HG03521 (cell line): ENCODE measurements around the gene COL24A1.
A peak's percentile ranks its signal among the peaks of the same experiment; 100 is the strongest.
"Not testable (repeated sequence)": the region's sequence is repeated elsewhere in the genome, so short reads cannot be mapped to it uniquely, and the experiment has no call there.

Source experiments
- ATAC-seq: cut with Tn5 transposase; IDR thresholded peaks from one replicate; pipeline ENCODE4 v1.9.1; 2021; ENCODE audit warnings: mild to moderate bottlenecking, moderate library complexity; ENCODE audit not compliant: unreplicated experiment

The COL24A1 gene

DNA sequence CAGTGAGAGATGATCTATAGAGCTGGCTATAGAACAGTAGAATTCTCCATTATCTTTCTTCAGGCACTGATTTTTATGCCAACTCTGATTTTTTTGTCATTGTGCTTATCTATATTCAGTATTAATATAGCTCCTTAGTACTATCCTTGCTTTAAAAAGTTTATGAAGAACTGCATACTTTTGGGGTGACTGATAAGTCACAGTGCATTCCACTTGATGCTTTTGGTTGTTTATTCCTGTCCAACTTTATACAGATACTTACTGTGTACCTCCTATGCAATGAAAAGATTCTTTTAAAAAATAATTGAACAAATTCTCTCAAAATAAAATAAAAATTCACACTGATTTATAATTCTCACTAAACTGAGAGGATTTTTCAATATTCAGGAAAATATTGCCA lies 71.6 kb downstream of the COL24A1 start:
- no peak for ATAC-seq

DNA sequence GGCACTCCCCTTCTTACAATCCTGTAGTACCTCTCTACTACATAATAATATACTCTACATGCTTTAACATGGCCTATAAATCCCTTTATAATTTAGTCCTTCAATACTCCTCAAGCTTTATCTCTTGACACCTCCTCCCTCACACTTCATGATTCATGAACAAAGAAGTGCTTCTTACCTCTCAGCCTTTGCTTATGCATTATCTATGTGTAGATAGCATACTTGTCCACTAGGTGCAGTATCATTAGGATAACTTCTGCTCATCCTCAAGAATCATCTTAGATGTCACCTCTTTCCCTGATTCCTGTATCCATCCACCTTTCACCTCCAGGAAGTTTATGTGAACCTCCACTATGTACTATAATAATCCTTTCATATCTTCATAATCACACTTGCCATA lies 74.4 kb downstream of the COL24A1 start:
- ATAC-seq: peak; percentile 49

DNA sequence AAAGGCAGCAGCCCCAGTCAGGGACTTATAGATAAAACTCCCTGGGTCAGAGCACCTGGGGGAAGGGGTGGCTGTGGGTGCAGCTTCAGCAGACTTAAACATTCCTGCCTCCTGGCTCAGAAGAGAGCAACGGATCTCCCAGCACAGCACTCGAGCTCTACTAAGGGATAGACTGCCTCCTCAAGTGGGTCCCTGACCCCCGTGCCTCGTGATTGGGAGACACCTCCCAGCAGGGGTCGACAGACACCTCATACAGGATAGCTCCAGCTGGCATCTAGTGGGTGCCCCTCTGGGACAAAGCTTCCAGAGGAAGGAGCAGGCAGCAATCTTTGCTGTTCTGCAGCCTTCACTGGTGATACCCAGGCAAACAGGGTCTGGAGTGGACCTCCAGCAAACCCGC lies 84.1 kb downstream of the COL24A1 start:
- ATAC-seq: not testable (repeated sequence)

DNA sequence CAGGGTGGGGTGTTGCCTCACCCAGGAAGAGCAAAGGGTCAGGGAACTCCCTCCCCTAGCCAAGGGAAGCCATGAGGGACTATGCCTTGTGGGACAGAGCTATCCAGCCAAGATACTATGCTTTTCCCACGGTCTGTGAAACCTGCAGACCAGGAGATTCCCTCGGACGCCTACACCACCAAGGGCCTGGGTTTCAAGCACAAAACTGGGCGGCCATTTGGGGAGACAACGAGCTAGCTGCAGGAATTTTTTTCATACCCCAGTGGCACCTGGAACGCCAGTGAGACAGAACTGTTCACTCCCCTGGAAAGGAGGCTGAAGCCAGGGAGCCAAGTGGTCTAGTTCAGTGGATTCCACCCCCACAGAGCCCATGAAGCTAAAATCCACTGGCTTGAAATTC lies 84.7 kb downstream of the COL24A1 start:
- not testable (repeated sequence) for ATAC-seq

DNA sequence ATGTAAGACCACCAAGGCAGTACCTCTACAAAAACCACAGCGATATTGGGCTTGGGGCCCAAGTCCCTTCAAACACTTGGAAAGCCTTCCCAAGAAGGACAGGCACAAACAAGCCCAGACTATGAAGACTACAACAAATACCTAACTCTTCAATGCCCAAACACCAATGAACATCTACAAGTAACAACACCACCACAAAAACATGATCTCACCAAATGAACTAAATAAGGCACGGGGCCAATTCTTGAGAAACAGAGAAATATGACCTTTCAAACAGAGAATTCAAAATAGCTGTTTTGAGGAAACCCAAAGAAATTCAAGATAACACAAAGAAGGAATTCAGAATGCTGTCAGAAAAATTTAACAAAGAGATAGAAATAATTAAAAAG lies 86.8 kb downstream of the COL24A1 start:
- no peak for ATAC-seq

DNA sequence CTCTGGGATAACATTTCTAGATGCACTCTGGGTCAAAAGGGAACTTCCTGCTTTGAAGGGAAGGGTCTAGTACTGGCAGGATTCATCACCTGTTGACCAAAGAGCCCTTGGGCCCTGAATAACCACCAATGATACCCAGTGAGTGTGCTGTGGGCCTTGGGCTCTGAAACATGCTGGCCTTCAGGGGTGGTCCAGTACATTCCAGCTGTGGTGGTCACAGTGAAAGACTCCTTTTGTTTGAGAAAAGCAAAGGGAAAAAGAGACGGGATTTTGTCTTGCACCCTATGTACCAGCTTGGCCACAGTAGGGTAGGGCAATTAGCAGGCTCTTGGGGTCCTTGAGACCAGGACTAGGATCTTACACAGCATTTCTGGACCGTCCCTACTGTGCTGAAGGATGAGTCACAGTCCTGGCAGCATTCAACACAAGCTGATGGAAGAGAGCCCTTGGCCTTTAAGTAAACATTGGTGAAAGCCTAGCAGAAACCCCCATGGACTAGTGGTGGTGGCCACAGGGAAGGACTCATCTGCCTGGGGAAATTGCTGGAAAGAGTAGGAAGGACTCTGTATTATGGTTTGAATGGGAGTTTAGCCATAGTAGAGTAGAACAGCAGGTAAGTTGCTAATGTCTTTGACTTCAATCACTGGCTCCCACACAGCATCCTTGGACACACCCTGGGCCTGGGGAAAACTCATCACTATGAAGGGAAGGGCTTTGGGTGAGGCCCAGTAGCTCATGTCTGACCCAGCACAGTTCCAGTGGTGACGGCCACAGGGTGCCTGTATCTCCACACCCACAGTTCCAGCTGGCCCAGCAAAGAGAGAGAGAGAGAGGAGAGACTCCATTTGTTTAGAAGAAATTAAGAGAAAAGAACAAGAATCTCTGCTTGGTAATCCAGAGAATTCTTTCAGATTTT lies 87.5 kb downstream of the COL24A1 start:
- no peak for ATAC-seq

DNA sequence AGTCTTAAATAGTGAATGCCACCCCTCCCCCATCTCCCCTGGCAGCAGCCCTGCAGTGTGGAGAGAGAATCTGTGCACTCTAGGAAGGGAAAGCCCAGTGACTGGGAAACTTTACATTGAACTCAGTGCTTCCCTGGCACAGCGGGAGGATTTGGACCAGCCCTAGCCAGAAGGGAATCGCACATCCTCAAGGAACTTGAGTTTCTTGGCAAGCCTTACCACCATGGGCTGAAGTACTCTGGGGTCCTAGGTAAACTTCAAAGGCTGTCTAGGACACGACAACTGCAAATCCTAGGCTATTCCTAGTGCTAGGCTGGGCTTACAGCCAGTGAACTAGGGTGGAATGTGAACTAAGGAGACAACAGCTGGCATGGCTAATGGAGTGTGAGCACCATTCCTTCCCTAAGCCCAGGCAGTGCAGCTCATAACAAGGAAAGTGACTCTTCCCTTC lies 88.3 kb downstream of the COL24A1 start:
- no peak for ATAC-seq

DNA sequence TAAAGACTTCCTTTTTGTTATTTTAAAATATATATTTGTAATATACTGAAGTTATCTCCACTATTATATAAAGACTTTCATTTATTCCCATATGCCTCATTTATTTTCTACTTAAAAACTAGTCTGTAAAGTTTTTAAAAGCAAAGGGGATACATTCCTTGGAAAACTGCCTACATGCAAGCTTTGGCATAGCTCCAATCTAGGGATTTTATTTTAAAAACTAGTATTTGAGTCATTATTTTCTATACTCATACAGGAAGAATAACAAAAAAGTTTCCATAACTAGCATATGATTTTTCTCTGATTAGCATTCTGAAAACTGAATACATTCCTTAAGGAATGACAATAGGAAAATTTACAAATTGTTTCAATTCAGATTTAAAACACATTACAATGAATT lies 88.9 kb downstream of the COL24A1 start:
- ATAC-seq: no peak

DNA sequence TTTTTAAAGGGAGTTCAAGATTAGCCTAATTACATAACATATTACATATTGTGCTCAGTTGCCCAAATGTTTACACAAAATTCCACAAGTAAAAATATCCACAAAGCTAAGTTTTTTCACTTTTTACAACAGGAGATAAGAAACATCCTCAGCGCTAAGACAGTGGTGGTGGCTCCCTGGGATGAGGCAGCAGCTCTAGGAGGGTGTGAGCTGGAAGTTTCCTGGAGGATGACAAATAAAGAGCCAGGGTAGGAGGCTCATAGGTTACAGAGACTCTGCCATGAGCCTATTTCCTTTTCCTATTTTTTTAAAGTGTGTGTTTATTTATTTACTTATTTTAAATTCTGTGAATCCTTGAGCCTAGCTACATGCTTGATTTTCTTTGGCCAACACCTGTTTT lies 91.7 kb downstream of the COL24A1 start:
- ATAC-seq: no peak

DNA sequence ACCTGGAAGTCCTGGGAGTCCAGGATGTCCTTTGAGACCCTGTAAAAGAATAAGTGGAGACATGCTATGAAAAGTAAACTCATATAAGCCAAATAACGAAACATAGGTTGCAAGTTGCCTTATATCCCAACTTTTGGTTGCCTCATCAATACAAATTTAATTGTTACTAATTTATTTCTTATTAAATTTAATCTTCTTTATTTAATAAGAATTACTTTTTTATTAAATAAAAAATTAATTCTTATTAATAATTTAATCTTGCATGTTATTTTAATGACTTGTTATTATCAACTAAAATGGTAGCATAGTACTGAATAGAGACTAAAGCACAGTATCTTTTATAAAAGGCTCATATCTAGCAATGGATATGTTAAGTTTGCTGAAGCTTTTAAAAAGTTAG lies 92.9 kb downstream of the COL24A1 start:
- no peak for ATAC-seq

DNA sequence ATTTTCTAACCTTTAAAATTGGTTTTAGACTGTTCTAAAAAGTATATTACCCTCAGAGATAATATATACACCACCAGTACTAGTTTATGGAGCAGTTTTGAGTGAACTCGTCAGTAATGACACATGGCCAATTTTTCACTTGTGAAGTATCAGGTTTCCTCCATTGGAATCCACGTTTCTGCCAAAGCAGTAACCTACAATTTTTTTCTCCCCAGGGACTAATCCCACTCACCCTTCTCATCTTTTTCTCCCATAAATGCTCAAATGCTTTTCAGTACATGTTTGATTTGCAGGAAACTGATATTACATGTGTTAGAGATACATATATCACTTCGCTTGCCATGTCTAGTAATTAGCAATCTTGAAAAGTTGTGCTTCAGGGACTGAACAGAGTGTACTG lies 94.1 kb downstream of the COL24A1 start:
- ATAC-seq: no peak

DNA sequence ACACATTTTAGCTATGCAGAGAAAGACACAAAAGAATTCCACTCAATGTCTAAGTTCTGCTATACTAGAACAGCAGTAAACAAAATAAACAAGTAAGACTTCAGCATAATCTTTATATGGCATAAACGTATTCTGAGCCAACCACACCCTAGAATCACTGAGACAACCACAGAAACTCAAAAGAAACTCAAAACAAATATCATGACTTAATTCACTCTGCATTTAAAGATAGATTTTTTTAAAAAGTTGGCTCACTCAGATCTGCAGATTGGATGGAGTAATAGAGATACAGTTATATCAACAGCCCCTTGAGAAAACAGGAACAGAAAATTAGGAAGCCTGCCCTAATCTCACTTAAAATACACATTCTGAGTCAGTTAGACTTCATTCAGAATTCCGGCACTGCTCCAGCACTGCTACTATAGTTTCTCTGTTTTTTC lies 95.0 kb downstream of the COL24A1 start:
- no peak for ATAC-seq

DNA sequence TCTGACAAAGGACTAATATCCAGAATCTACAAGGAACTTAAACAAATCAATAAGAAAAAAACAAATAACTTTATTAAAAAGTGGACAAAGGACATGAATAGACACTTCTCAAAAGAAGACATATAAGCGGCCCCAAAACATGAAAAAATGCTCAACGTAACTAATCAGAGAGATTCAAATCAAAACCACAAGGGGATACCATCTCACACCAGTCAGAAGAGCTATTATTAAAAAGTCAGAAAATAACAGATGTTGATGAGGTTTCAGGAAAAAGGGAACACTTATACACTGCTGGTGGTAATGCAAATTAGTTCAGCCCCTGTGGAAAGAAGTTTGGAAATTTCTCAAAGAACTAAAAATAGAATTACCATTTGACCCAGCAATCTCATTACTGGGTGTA lies 102.2 kb downstream of the COL24A1 start:
- no peak for ATAC-seq

DNA sequence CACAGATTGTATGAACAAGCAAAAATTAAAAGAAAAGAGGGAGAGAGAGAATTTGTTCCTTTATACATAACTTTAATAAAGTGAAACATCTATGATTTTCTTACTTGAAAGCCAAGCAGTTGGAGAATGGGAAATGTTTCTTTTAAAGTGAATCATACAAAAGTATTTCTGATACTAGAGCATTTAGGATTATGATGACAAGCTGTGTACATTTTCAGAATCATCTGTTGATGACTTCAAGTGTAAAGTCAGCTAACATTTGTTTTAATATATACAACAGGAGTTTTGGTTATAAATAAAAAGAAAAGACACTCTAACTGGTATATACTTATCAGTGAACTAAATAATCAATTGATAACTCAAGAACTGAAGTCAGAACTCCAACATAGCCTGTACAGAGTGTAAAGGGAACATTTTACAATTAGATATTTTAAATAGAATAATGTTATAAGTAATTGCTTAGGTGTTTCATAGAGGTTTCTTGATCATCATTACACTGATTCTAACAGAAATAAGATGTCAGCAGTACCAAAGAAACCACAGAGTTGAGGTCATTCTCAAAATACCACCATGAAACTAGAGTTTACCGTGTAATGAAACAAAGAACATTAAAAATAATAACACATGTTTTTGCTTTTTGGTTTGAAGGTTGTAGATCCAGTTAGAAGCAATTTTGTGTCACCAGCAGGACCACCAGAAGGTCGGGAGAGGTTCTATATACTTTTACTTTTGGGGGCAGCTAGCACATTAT lies 103.4 kb downstream of the COL24A1 start:
- no peak for ATAC-seq

DNA sequence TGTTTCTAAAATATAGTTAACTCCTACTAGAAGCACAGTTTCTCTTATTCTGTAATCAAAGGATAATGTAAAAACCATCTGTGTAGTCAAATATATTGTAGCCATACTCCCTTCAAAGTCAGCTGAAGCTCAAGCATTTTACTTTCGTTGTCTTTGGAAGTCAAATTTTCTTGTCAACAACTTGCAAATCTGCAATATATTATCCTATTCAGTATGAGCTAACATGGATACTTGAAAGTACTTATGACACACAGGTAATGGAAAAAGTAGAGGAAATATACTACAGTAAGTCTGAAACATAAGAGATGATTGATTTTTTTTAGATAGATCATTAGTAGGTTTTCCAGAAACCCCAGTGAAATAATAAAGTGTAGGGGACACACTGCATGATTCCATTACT lies 121.5 kb downstream of the COL24A1 start:
- no peak for ATAC-seq

DNA sequence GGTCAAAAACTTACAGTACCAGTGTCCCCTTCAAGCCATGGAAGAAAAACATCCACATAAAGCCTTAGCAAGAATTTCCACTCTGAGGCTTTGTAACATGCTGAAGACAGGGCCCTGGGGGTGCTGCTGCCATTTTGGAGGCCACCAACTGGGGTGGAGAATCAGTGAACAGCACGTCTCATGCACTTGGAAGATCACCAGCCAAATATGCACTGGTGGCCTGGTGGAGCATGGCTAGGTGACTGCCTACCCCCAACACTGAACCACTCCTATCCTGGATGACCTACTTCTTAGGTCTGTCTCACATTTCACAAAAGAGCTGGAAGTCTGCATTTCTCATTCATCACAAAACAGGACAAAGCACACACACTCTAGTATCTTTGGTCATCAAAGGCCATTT lies 126.4 kb downstream of the COL24A1 start:
- no peak for ATAC-seq

DNA sequence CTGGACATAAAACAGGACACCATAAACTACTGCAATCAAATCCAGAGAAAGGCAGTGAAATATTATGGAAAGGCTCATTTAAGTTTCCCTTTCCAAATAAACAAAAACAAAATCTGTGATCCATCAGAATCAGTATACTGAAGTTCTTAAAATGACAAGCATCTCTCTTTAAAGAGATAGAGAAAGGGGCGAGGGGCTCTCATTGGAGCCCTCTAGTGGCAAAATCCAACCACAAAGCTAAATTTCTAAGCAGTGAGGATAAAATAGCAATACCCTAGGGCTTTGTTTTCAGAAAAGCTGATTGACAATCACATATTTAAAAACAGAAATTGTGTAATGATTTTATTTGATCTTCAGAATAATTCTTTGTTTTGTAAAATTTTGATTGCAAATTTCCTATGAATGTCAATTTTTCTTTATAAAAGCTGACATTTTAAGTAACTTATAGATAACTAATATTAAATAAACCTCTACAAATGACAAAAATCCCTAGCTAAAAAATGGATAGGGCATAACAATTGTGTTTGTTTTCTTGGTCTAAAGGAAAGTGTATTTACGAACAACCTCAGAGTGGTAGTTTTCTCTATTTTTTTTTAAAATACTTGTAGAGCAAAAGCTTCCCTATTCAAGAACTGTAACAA lies 138.2 kb downstream of the COL24A1 start:
- ATAC-seq: peak; percentile 43

DNA sequence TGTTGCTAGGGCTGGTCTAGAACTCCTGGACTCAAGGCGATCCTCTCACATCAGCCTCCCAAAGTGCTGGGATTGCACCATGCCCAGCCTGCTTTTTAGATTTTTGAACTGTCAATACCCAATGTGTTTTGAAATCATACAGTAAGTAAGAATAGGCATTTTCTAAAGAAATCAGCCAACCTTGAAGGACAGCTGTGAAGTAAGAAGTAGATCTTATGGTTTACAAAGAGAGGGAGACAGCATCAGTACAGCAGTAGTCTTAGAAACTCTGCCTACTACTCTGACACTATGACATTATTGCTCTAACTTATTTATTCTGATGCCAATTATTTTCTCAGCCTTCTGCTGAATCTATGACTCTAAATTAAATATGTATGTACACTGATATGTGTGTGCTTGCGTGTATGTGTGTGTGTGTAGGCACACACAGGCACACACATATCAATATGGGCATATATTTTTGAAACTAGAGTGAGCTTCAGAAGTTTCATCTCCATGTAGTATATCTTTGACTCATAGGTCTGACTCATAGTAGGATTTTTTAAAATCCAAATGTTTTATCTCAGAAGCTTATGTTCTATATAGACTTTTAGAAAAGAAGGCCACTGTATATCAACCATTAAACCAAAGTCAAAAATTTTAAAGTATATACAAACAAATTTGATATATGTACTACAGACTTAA lies 140.4 kb downstream of the COL24A1 start:
- ATAC-seq: peak; percentile 67

DNA sequence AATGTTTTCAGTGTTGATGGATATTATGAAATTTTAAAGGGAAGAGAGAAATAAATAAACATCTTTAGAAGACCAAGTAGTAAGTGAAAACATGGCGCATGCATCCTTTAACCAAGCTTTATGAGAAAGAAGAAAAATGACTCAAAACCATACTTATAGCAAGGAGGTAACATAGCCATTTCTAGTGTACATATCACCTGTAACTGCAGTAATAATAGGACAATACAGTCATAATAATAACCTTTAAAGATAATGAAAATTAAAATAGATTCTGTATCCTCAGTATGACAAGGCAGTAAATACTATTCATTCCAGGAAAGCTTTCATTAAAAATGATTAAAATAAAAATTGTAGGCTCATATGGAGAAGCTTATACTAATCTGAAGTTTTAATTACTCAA lies 141.2 kb downstream of the COL24A1 start:
- ATAC-seq: no peak

DNA sequence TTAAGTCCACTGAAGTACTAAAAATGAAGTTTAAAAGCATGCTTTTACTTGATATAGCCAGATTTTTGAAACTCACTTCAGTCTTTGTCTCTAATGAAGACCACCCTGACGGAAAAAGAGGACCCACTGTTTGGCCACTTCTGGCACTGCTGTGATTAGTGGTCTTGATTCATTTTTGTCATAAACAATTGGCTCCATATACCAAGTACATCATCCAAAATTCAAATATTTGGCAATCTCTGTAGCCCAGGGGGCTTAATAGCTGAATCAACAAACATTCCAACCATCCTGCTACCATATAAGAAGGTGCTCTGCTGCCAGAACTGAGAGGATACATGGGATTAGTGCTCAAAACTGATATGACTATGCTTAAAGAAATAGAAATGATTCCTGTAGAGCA lies 156.0 kb downstream of the COL24A1 start:
- no peak for ATAC-seq
